Aorta (tissue), 5 donors: ENCODE measurements around the gene PLA2G4B. TPM values are rescaled to one million over a fixed set of nuclear protein-coding genes. Genes with fewer than 3 reads are reported as not detected.

Experiments
- ATAC-seq: fragments of 200-7000 bp; cut with Tn5 transposase; one replicate; pipeline ENCODE4 v1.9.1; 2022; ENCODE audit warnings: moderate library complexity; ENCODE audit not compliant: low FRiP score
- DNase-seq, 2 donors: peaks; one replicate each; pipeline ENCODE4 v3.0.0-alpha.2; 2020
- H3K27ac ChIP-seq, 2 donors: one replicate each; pipeline ENCODE4 v1.5.1; 2013; ENCODE audit warnings: low read length in 2 of 2, mild to moderate bottlenecking in 2 of 2, moderate library complexity in 2 of 2, control low read depth in 1 of 2, inconsistent platforms in 1 of 2, low read depth in 1 of 2
- H3K27me3 ChIP-seq, 2 donors: one replicate each; pipeline ENCODE4 v1.6.1; 2013; ENCODE audit warnings: control low read depth in 1 of 2, low read length in 1 of 2, mild to moderate bottlenecking in 1 of 2, moderate library complexity in 1 of 2; ENCODE audit not compliant: insufficient read depth in 2 of 2, control insufficient read depth in 1 of 2
- H3K36me3 ChIP-seq, 2 donors: one replicate each; pipeline ENCODE4 v1.6.1; 2013; ENCODE audit warnings: control low read depth in 1 of 2, low read length in 1 of 2, mild to moderate bottlenecking in 1 of 2; ENCODE audit not compliant: insufficient read depth in 2 of 2, control insufficient read depth in 1 of 2
- H3K4me1 ChIP-seq, 2 donors: one replicate each; pipeline ENCODE4 v1.6.1; 2013; ENCODE audit warnings: low read length in 2 of 2, control low read depth in 1 of 2, mild to moderate bottlenecking in 1 of 2, moderate library complexity in 1 of 2; ENCODE audit not compliant: insufficient read depth in 2 of 2, control insufficient read depth in 1 of 2
- H3K4me3 ChIP-seq, 2 donors: one replicate each; pipeline ENCODE4 v1.5.1; 2013; ENCODE audit warnings: low read length in 2 of 2, control low read depth in 1 of 2, mild to moderate bottlenecking in 1 of 2
- H3K9me3 ChIP-seq: one replicate; pipeline ENCODE4 v1.6.1; 2013; ENCODE audit warnings: mild to moderate bottlenecking, low read length; ENCODE audit not compliant: control insufficient read depth
- WGBS, 2 donors: extraction: QIAGEN DNeasy Blood & Tissue Kit; methylation state at CpG; one replicate each; pipeline ENCODE4 v1.1.7; 2013; 5-methylcytosine and 5-hydroxymethylcytosine counted together
- intact Hi-C, 2 donors: fragments of 100-400 bp; cut with DNase I; formaldehyde crosslinking; loops; one replicate each; pipeline versions ENCODE4 v1.14.2 to v1.15.0; 2022
- polyA plus RNA-seq, 2 donors: library from polyadenylated mRNA; stranded (reverse); fragments of 200-250 nt; gene quantifications; one replicate each; pipeline ENCODE4 v1.2.3, GENCODE V29; 2013
- total RNA-seq, 2 donors: library from RNA; stranded (reverse); fragmentation: NEBNext Ultra II Directional; extraction: Animal tissue kit (Norgen Biotek cat#: 25700); gene quantifications; one replicate each; pipeline ENCODE4 v1.2.1, GENCODE V29; 2021
- donor health status: healthy with polysubstance abuse.
- donor health status: Bipolar disorder and iron deficiency.
- donor health status: DM: no; HTN: no; CAD: no.
- donor health status: DM: no; HTN: no; CAD: no.
- donor health status: DM: yes; HTN: yes; CAD: no.

Gene PLA2G4B
- total and polyA plus RNA-seq, 4 donors: 6.7 to 51.8 (median 12.7) TPM

- Histone ChIP-seq H3K4me1 (no peaks in the 10 kb centered on the region), H3K9me3 (no peaks in the 10 kb centered on the region), H3K4me3 (no peak overlapping the region), H3K36me3 (no peaks in the 10 kb centered on the region), H3K27ac (no peak overlapping the region), H3K27me3 (no peaks in the 10 kb centered on the region)
- no peak for ATAC-seq
- intact Hi-C loops: no loop called here
- WGBS, 2 donors: 90 to 92% methylated on average over 8 of the region's 8 CpGs
- no peak for DNase-seq
Measured at GRCh38 chr15:41873711-41874110, 35.1 kb downstream of the PLA2G4B start.

GRCh38 chr15:41874736-41875135 is 36.1 kb downstream of the PLA2G4B start:
- Histone ChIP-seq H3K4me1 (no peaks in the 10 kb centered on the region), H3K4me3 (no peak overlapping the region), H3K36me3 (no peaks in the 10 kb centered on the region), H3K27me3 (no peaks in the 10 kb centered on the region), H3K9me3 (no peaks in the 10 kb centered on the region), H3K27ac (no peak overlapping the region)
- ATAC-seq: no peak
- DNase-seq: no peak
- 94 to 97% methylated on average over 12 of the region's 12 CpGs for WGBS, 2 donors
- intact Hi-C loops: no loop called here

DNA sequence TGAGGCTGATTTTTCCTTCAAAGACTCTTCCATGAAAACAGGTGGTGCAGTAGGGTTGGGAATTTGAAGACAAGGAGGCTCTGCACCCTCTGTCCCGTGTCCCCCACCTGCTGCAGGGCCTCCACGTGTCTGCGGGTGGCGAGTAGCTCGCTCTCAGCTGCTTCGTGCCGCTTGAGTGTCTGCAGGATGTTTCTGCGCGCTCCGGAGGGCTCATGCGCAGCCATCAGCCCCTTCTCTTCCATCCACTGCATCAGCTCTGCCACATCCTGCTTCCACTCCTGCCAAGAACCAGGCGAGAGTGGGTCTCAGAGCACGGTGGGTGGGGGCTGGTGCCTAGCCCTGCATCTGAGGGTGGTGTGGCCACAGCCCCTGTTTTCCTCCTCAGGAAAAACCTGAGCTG is 37.4 kb downstream of the PLA2G4B start:
- 90 to 91% methylated on average over 13 of the region's 13 CpGs for WGBS, 2 donors
- Histone ChIP-seq H3K36me3 (no peaks in the 10 kb centered on the region), H3K27ac (no peak overlapping the region), H3K27me3 (no peaks in the 10 kb centered on the region), H3K4me1 (no peaks in the 10 kb centered on the region), H3K4me3 (no peak overlapping the region), H3K9me3 (no peaks in the 10 kb centered on the region)
- no peak for DNase-seq
- no peak for ATAC-seq
- intact Hi-C loops: no loop called here

GRCh38 chr15:41876689-41877088 is 38.0 kb downstream of the PLA2G4B start:
- Histone ChIP-seq H3K9me3 (no peaks in the 10 kb centered on the region), H3K36me3 (no peaks in the 10 kb centered on the region), H3K4me3 (no peak overlapping the region), H3K27me3 (no peaks in the 10 kb centered on the region), H3K4me1 (no peaks in the 10 kb centered on the region), H3K27ac (no peak overlapping the region)
- 80 to 82% methylated on average over 12 of the region's 12 CpGs for WGBS, 2 donors
- DNase-seq: no peak
- no peak for ATAC-seq
- intact Hi-C loops: no loop called here

DNA sequence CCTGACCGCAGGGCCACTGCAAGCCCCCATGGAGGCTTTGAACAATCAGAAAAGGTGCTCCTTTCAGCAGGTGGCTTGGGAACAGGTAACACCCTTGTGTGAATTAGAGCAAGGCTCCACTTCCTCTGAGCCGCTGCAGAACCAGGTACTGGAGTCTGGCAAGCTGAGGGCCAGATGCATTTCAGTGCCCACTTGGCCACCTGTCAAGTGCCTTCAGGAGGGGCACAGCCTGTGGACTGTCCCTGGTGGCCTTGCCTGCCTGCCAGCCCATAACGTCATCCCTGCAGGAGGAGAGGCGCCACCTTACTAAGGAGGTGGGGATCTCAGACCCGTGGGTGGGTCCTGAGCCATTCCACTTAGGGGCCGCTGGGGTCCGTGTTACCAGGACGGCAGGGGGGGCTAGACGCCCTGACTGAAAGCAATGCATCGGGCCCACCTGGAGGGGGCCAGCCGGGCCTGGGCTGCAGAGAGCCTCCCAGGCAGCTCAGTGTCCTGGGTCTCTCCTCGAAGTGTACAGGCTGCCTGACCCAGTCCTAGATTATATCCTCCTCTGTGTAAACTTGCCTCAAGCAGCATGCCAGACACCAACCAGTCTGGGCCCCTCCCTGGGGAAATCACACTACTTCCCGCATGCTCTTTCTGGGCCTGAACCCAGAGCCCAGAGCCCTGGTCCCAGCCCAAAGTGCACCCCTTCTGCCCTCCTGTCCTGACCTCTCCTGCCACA is 39.1 kb downstream of the PLA2G4B start:
- WGBS, 2 donors: 80 to 84% methylated on average over 13 of the region's 13 CpGs
- H3K4me1 ChIP-seq: no peaks in the 10 kb centered on the region
- DNase-seq (no peak), ATAC-seq (no peak)
- intact Hi-C loops: no loop called here
- H3K9me3 ChIP-seq: no peaks in the 10 kb centered on the region
- H3K27ac ChIP-seq: no peak overlapping the region
- H3K4me3 ChIP-seq: no peak overlapping the region
- H3K36me3 ChIP-seq: no peaks in the 10 kb centered on the region
- no peaks in the 10 kb centered on the region for H3K27me3 ChIP-seq

DNA sequence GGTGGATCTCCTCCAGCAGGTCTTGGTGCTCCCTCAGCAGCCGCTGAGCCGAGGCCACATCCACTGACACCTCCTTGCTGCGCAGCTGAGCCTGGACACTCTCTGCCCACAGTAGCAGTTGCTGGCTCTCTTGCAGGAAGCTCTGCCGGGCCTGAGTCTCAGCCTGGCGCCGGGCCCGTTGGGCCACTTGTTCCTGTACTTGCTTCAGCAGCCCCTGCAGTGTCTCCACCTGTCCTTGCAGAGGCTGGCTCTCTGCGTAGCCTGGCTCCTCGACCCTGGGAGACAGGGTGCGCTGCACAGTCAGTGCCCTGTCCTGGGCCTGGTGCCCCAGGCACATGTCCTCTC is 39.7 kb downstream of the PLA2G4B start:
- no peak for DNase-seq
- Histone ChIP-seq H3K36me3 (no peaks in the 10 kb centered on the region), H3K4me3 (no peak overlapping the region), H3K4me1 (no peaks in the 10 kb centered on the region), H3K9me3 (no peaks in the 10 kb centered on the region), H3K27ac (no peak overlapping the region), H3K27me3 (no peaks in the 10 kb centered on the region)
- intact Hi-C loops: no loop called here
- ATAC-seq: no peak
- WGBS, 2 donors: 87 to 88% methylated on average over 10 of the region's 10 CpGs

DNA sequence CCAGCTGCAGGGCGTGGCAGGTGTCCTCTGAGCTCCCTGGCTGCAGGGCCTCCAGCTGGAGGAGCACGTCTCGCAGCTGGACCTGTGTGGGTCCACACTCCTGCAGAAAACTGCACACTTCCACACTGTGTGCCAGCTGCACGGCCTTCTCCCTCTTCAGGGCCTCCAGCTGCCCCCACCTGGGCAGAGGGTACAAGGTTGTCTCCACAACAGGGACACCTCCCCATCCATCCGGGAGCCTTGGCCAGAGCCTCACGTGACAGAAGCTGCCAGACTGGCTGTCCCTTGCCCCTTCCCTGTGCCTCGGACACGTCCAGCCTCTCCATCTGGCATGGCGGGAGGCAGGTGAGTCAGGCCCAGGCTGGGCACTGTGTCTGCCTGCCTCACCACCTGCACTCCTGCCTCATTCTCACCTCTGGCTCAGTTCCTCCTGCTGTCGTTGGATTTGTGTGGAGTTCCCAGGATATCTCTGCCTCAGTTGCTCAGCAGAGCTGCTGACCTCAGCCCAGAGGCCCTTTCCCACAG is 40.7 kb downstream of the PLA2G4B start:
- H3K4me1 ChIP-seq: no peaks in the 10 kb centered on the region
- H3K4me3 ChIP-seq: no peak overlapping the region
- DNase-seq: no peak
- H3K36me3 ChIP-seq: no peaks in the 10 kb centered on the region
- H3K27me3 ChIP-seq: no peaks in the 10 kb centered on the region
- no peak overlapping the region for H3K27ac ChIP-seq
- no peaks in the 10 kb centered on the region for H3K9me3 ChIP-seq
- no peak for ATAC-seq
- intact Hi-C loops: no loop called here
- WGBS, 2 donors: 94 to 96% methylated on average over 10 of the region's 10 CpGs

DNA sequence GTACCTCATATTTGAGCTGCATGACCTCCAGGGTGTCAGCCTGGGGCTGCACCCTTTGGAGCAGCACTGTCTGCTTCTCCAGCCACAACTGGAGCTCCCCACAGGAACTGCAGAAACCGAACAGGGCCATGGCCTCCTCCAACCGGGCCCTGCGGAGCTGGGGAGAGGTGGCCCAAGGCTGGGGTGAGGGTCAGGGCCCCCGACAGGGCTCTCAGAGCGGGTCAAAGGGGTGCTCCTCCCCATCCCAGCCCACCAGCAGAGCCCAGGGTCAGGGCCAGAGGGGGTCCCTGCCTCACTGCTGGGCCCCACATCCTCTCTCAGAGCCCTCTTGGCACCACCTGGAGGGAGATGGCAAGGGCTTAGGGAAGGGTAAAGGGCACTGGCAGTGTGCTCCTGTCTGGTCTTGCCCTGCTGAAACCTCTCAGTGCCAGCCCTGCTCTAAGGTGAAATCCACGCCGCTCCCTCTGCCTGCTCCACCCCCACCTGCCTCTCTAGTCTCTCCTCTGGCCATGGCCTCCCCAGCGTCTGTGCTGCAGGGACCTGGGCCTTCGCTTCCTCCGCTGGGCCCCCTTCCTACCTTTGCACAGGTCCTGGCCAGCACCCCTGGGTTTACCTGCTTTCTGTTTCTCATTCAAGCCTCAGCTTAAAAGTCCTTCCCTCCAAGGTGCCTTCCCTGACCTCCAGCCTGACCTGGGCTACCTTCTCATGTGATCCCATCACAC is 41.7 kb downstream of the PLA2G4B start:
- no peak for DNase-seq
- no peak for ATAC-seq
- 99% methylated on average over 10 of the region's 10 CpGs for WGBS, 2 donors
- no peak overlapping the region for H3K4me3 ChIP-seq
- H3K27ac ChIP-seq: no peak overlapping the region
- no peaks in the 10 kb centered on the region for H3K27me3 ChIP-seq
- intact Hi-C loops: no loop called here
- H3K9me3 ChIP-seq: no peaks in the 10 kb centered on the region
- H3K36me3 ChIP-seq: no peaks in the 10 kb centered on the region
- no peaks in the 10 kb centered on the region for H3K4me1 ChIP-seq

- 92 to 97% methylated on average over 8 of the region's 8 CpGs for WGBS, 2 donors
- ATAC-seq (no peak), DNase-seq (no peak)
- no peaks in the 10 kb centered on the region for H3K27me3 ChIP-seq
- H3K9me3 ChIP-seq: no peaks in the 10 kb centered on the region
- H3K36me3 ChIP-seq: no peaks in the 10 kb centered on the region
- no peaks in the 10 kb centered on the region for H3K4me1 ChIP-seq
- intact Hi-C loops: no loop called here
- H3K27ac ChIP-seq: no peak overlapping the region
- H3K4me3 ChIP-seq: no peak overlapping the region
Measured at GRCh38 chr15:41881086-41881485, 42.4 kb downstream of the PLA2G4B start.
